ENCODE data around the gene KCNJ5.

Gene KCNJ5

GRCh38 chr11:128939591-128939990 is 48.4 kb downstream of the KCNJ5 start:
- no peaks in the 10 kb centered on the region for H3K27me3 ChIP-seq (ENCODE audit: insufficient read depth, low read length, poor library complexity)
- TF ChIP-seq EZH2 (IDR thresholded peaks at IDR 0.05; ENCODE audit: borderline replicate concordance, low read depth, low read length, severe bottlenecking), result no peak
- TF ChIP-seq CTCF (IDR thresholded peaks at IDR 0.05; ENCODE audit: borderline replicate concordance, extremely low read depth, low read length, poor library complexity, severe bottlenecking), result no peak
- no peak overlapping the region for H3K4me3 ChIP-seq (ENCODE audit: low read depth in 1 of 2, low read length in 2 of 2)
- no peaks in the 10 kb centered on the region for H3K4me1 ChIP-seq (ENCODE audit: insufficient read depth, low read length)
- no peak for ATAC-seq (ENCODE audit: insufficient read depth, low read depth)
- H2AFZ ChIP-seq (ENCODE audit: low read depth, low read length), result no peak overlapping the region
- no peak overlapping the region for H3K9ac ChIP-seq (ENCODE audit: low read depth, low read length)
- H3K79me2 ChIP-seq (ENCODE audit: insufficient read depth, low read length), result no peaks in the 10 kb centered on the region
- no peak overlapping the region for H3K27ac ChIP-seq (ENCODE audit: low read length)
- no peaks in the 10 kb centered on the region for H3K36me3 ChIP-seq (ENCODE audit: insufficient read depth, low read length)
- no peak overlapping the region for H3K4me2 ChIP-seq (ENCODE audit: insufficient read depth, low read length)
- DNase-seq, result no peak
- no peaks in the 10 kb centered on the region for H4K20me1 ChIP-seq (ENCODE audit: insufficient read depth, low read length)
- H3K9me3 ChIP-seq (ENCODE audit: insufficient read depth, low read length, severe bottlenecking), result no peaks in the 10 kb centered on the region

GRCh38 chr11:128940156-128940555 is 49.0 kb downstream of the KCNJ5 start:
- H3K4me1 ChIP-seq (ENCODE audit: insufficient read depth, low read length), result no peaks in the 10 kb centered on the region
- TF ChIP-seq EZH2 (IDR thresholded peaks at IDR 0.05; ENCODE audit: borderline replicate concordance, low read depth, low read length, severe bottlenecking), result no peak
- TF ChIP-seq CTCF (IDR thresholded peaks at IDR 0.05; ENCODE audit: borderline replicate concordance, extremely low read depth, low read length, poor library complexity, severe bottlenecking), result no peak

GRCh38 chr11:128940603-128941002 is 49.4 kb downstream of the KCNJ5 start:
- Histone ChIP-seq H4K20me1 (ENCODE audit: insufficient read depth, low read length) (no peaks in the 10 kb centered on the region), H3K27ac (ENCODE audit: low read length) (no peak overlapping the region), H3K4me3 (ENCODE audit: low read depth in 1 of 2, low read length in 2 of 2) (no peak overlapping the region), H3K27me3 (ENCODE audit: insufficient read depth, low read length, poor library complexity) (no peaks in the 10 kb centered on the region), H3K36me3 (ENCODE audit: insufficient read depth, low read length) (no peaks in the 10 kb centered on the region), H3K4me1 (ENCODE audit: insufficient read depth, low read length) (no peaks in the 10 kb centered on the region), H3K9me3 (ENCODE audit: insufficient read depth, low read length, severe bottlenecking) (no peaks in the 10 kb centered on the region), H3K4me2 (ENCODE audit: insufficient read depth, low read length) (no peak overlapping the region), H3K79me2 (ENCODE audit: insufficient read depth, low read length) (no peaks in the 10 kb centered on the region), H3K9ac (ENCODE audit: low read depth, low read length) (no peak overlapping the region), H2AFZ (ENCODE audit: low read depth, low read length) (no peak overlapping the region)
- DNase-seq, result no peak
- TF ChIP-seq EZH2 (IDR thresholded peaks at IDR 0.05; ENCODE audit: borderline replicate concordance, low read depth, low read length, severe bottlenecking), result no peak
- no peak for TF ChIP-seq CTCF (IDR thresholded peaks at IDR 0.05; ENCODE audit: borderline replicate concordance, extremely low read depth, low read length, poor library complexity, severe bottlenecking)
- ATAC-seq (ENCODE audit: insufficient read depth, low read depth), result no peak

More at GRCh38 chr11:128940156-128940555, 49.0 kb downstream of the KCNJ5 start:
- DNase-seq (no peak), ATAC-seq (ENCODE audit: insufficient read depth, low read depth) (no peak)
- no peaks in the 10 kb centered on the region for H3K9me3 ChIP-seq (ENCODE audit: insufficient read depth, low read length, severe bottlenecking)
- no peak overlapping the region for H3K27ac ChIP-seq (ENCODE audit: low read length)
- no peak overlapping the region for H3K9ac ChIP-seq (ENCODE audit: low read depth, low read length)
- no peak overlapping the region for H3K4me2 ChIP-seq (ENCODE audit: insufficient read depth, low read length)
- no peaks in the 10 kb centered on the region for H4K20me1 ChIP-seq (ENCODE audit: insufficient read depth, low read length)
- no peak overlapping the region for H3K4me3 ChIP-seq (ENCODE audit: low read depth in 1 of 2, low read length in 2 of 2)
- H2AFZ ChIP-seq (ENCODE audit: low read depth, low read length), result no peak overlapping the region
- no peaks in the 10 kb centered on the region for H3K36me3 ChIP-seq (ENCODE audit: insufficient read depth, low read length)
- no peaks in the 10 kb centered on the region for H3K27me3 ChIP-seq (ENCODE audit: insufficient read depth, low read length, poor library complexity)
- no peaks in the 10 kb centered on the region for H3K79me2 ChIP-seq (ENCODE audit: insufficient read depth, low read length)

- Histone ChIP-seq H3K9ac (ENCODE audit: low read depth, low read length) (no peak overlapping the region), H3K4me1 (ENCODE audit: insufficient read depth, low read length) (no peaks in the 10 kb centered on the region), H3K36me3 (ENCODE audit: insufficient read depth, low read length) (no peaks in the 10 kb centered on the region), H3K4me3 (ENCODE audit: low read depth in 1 of 2, low read length in 2 of 2) (no peak overlapping the region), H3K27me3 (ENCODE audit: insufficient read depth, low read length, poor library complexity) (no peaks in the 10 kb centered on the region), H3K79me2 (ENCODE audit: insufficient read depth, low read length) (no peaks in the 10 kb centered on the region), H4K20me1 (ENCODE audit: insufficient read depth, low read length) (no peaks in the 10 kb centered on the region), H3K4me2 (ENCODE audit: insufficient read depth, low read length) (no peak overlapping the region), H2AFZ (ENCODE audit: low read depth, low read length) (no peak overlapping the region), H3K9me3 (ENCODE audit: insufficient read depth, low read length, severe bottlenecking) (no peaks in the 10 kb centered on the region), H3K27ac (ENCODE audit: low read length) (no peak overlapping the region)
- ATAC-seq (ENCODE audit: insufficient read depth, low read depth) (no peak), DNase-seq (no peak)
- no peak for TF ChIP-seq CTCF (IDR thresholded peaks at IDR 0.05; ENCODE audit: borderline replicate concordance, extremely low read depth, low read length, poor library complexity, severe bottlenecking)
- no peak for TF ChIP-seq EZH2 (IDR thresholded peaks at IDR 0.05; ENCODE audit: borderline replicate concordance, low read depth, low read length, severe bottlenecking)
Observed at GRCh38 chr11:128941110-128941509, 50.0 kb downstream of the KCNJ5 start.
